ENCODE measurements around the gene MVB12B.

GRCh38 chr9:126367616-126368015 is 41.0 kb downstream of the MVB12B start:
- TF ChIP-seq CTCF (IDR thresholded peaks at IDR 0.05; ENCODE audit: low read depth, low read length) (no peak), EZH2phosphoT487 (IDR thresholded peaks at IDR 0.05; ENCODE audit: low read depth) (no peak)

Data from OCI-LY3 (cell line).